NCI-H187 treated with DMSO at 0.1 percent for 48 hours (cell line): ENCODE measurements around the gene HACD2.

Source experiments
- DNase-seq: peaks from one replicate; lab custom pipeline; 2025; lab: John Stamatoyannopoulos, UW

HACD2 gene

GRCh38 chr3:123446210-123446609, 138.6 kb downstream of the HACD2 start:
- DNase-seq, result no peak

- no peak for DNase-seq
Observed at GRCh38 chr3:123445702-123446101, 139.2 kb downstream of the HACD2 start.

- no peak for DNase-seq
Observed at GRCh38 chr3:123444744-123445143, 140.1 kb downstream of the HACD2 start.

GRCh38 chr3:123444023-123444422, 140.8 kb downstream of the HACD2 start:
- DNase-seq, result no peak

GRCh38 chr3:123442908-123443307, 141.9 kb downstream of the HACD2 start:
- DNase-seq, result no peak

GRCh38 chr3:123442125-123442524, 142.7 kb downstream of the HACD2 start:
- no peak for DNase-seq
